CD14-positive monocyte (primary cell): ENCODE data around the gene TTC16. TPM values are rescaled to one million over a fixed set of nuclear protein-coding genes. Genes with fewer than 3 reads are reported as not detected.

Experiments used
- DNase-seq, 3 donors: peaks; one replicate each; pipeline ENCODE4 v3.0.0-alpha.2; 2011 to 2022
- H2AFZ ChIP-seq: 2 replicates; pipeline ENCODE4 v1.6.0; 2012; ENCODE audit warnings: mild to moderate bottlenecking, low read depth, low read length, inconsistent platforms; ENCODE audit not compliant: insufficient read depth, poor library complexity, severe bottlenecking
- H3K27ac ChIP-seq, 2 donors: 1 replicate in 1 of 2; 2 replicates in 1 of 2; pipeline ENCODE4 v1.5.1; 2012 to 2013; ENCODE audit warnings: low read length in 2 of 2, control low read depth in 1 of 2, inconsistent platforms in 1 of 2, low read depth in 1 of 2, mild to moderate bottlenecking in 1 of 2
- H3K27me3 ChIP-seq, 2 donors: one replicate each; pipeline versions ENCODE4 v1.6.0 to v1.6.1; 2011 to 2013; ENCODE audit warnings: low read length in 2 of 2; ENCODE audit not compliant: control insufficient read depth in 2 of 2, insufficient read depth in 2 of 2
- H3K36me3 ChIP-seq, 2 donors: replicated peaks in 1 of 2; 1 replicate in 1 of 2; 2 replicates in 1 of 2; pipeline versions ENCODE4 v1.5.1 to v1.6.1; 2012 to 2013; ENCODE audit warnings: low read length in 2 of 2, control low read depth in 1 of 2, inconsistent platforms in 1 of 2, mild to moderate bottlenecking in 1 of 2; ENCODE audit not compliant: insufficient read depth in 2 of 2, control insufficient read depth in 1 of 2
- H3K4me1 ChIP-seq, 2 donors: 1 replicate in 1 of 2; 2 replicates in 1 of 2; pipeline versions ENCODE4 v1.5.1 to v1.6.1; 2012 to 2013; ENCODE audit warnings: low read length in 2 of 2, control low read depth in 1 of 2, inconsistent platforms in 1 of 2, mild to moderate bottlenecking in 1 of 2, moderate library complexity in 1 of 2; ENCODE audit not compliant: insufficient read depth in 2 of 2, control insufficient read depth in 1 of 2
- H3K4me2 ChIP-seq: replicated peaks from 2 replicates; pipeline ENCODE3; 2012; ENCODE audit warnings: low read length, moderate library complexity, mild to moderate bottlenecking; ENCODE audit not compliant: poor library complexity, severe bottlenecking; ENCODE audit errors: extremely low read depth
- H3K4me3 ChIP-seq, 3 experiments: fragments of 200-600 bp in 1 of 3; sonication (generic) in 1 of 3; replicated peaks in 1 of 3; 1 replicate in 2 of 3; 2 replicates in 1 of 3; pipeline ENCODE4 v1.5.1; 2011 to 2013; ENCODE audit warnings: low read length in 3 of 3, mild to moderate bottlenecking in 3 of 3, control low read depth in 2 of 3, low read depth in 2 of 3, inconsistent platforms in 1 of 3, moderate library complexity in 1 of 3
- H3K79me2 ChIP-seq: 2 replicates; pipeline ENCODE4 v1.6.0; 2012; ENCODE audit warnings: mild to moderate bottlenecking, control low read depth, inconsistent platforms, low read length, moderate library complexity; ENCODE audit not compliant: insufficient read depth
- H3K9ac ChIP-seq: 2 replicates; pipeline ENCODE4 v1.6.0; 2017; ENCODE audit warnings: low read length, mild to moderate bottlenecking; ENCODE audit not compliant: insufficient read depth, poor library complexity, severe bottlenecking
- H3K9me3 ChIP-seq, 2 donors: replicated peaks in 1 of 2; 1 replicate in 1 of 2; 2 replicates in 1 of 2; pipeline versions ENCODE4 v1.5.1 to v1.6.1; 2012 to 2013; ENCODE audit warnings: low read length in 2 of 2, control low read depth in 1 of 2; ENCODE audit not compliant: control insufficient read depth in 1 of 2, insufficient read depth in 1 of 2
- H4K20me1 ChIP-seq: 2 replicates; pipeline ENCODE4 v1.6.0; 2012; ENCODE audit warnings: mild to moderate bottlenecking, low read length, control low read depth, moderate library complexity; ENCODE audit not compliant: insufficient read depth
- H3K27ac Mint-ChIP-seq, 7 donors: one replicate each; pipeline ENCODE4 v1.8.0; 2020; ENCODE audit warnings: mild to moderate bottlenecking in 7 of 7, mixed read lengths in 7 of 7, moderate library complexity in 6 of 7, inconsistent platforms in 2 of 7
- H3K27me3 Mint-ChIP-seq, 3 donors: one replicate each; pipeline ENCODE4 v1.8.0; 2021 to 2022; ENCODE audit warnings: low read depth in 3 of 3, mild to moderate bottlenecking in 3 of 3, mixed read lengths in 3 of 3, moderate library complexity in 3 of 3, inconsistent platforms in 1 of 3
- H3K36me3 Mint-ChIP-seq, 2 donors: one replicate each; pipeline ENCODE4 v1.8.0; 2020; ENCODE audit warnings: mixed read lengths in 2 of 2, inconsistent platforms in 1 of 2, mild to moderate bottlenecking in 1 of 2
- H3K4me1 Mint-ChIP-seq: one replicate; pipeline ENCODE4 v1.8.0; 2020; ENCODE audit warnings: mild to moderate bottlenecking, mixed read lengths
- H3K4me3 Mint-ChIP-seq, 2 donors: one replicate each; pipeline ENCODE4 v1.8.0; 2020; ENCODE audit warnings: mild to moderate bottlenecking in 2 of 2, mixed read lengths in 2 of 2, moderate library complexity in 1 of 2
- H3K9me3 Mint-ChIP-seq, 7 donors: one replicate each; pipeline ENCODE4 v1.8.0; 2020 to 2022; ENCODE audit warnings: mixed read lengths in 7 of 7, mild to moderate bottlenecking in 6 of 7, moderate library complexity in 6 of 7, inconsistent platforms in 2 of 7
- CTCF ChIP-seq: fragments of 200-600 bp; IDR thresholded peaks from one replicate; pipeline ENCODE4 v1.8.0; 2022; ENCODE audit warnings: antibody characterized with exemption, mild to moderate bottlenecking
- WGBS: methylation state at CpG from one replicate; pipeline ENCODE4 v1.1.5; 2013; ENCODE audit warnings: missing lambda C conversion rate; ENCODE audit not compliant: insufficient coverage; 5-methylcytosine and 5-hydroxymethylcytosine counted together
- intact Hi-C, 2 donors: fragments of 100-400 bp; cut with micrococcal nuclease; formaldehyde crosslinking; loops; one replicate each; pipeline versions ENCODE4 v1.15.0 to v1.15.1; 2023
- polyA plus RNA-seq, 3 donors: library from polyadenylated mRNA; depleted of rRNA in 1 of 3; unstranded in 2 of 3; stranded (reverse) in 1 of 3; fragments of 300-500 nt in 2 of 3; fragments of >200 nt in 1 of 3; fragmentation: Illumina TruSeq in 2 of 3; gene quantifications; 1 replicate in 2 of 3; 2 replicates in 1 of 3; pipeline ENCODE4 v1.2.3, GENCODE V29; 2012 to 2021

TTC16 gene
- polyA plus RNA-seq, 3 donors = 0.04 TPM; not detected in 2

GRCh38 chr9:127712371-127712770 is 3.5 kb upstream of the TTC16 start:
- Mint-ChIP-seq H3K4me3 (no peak overlapping the region), H3K4me1 (peaks cover 18% of the 10 kb centered on the region), H3K27me3 (peaks cover 11 to 27% (median 17%) of the 10 kb centered on the region in 3 donors), H3K9me3 (peaks cover 2 to 7% (median 5%) of the 10 kb centered on the region in 7 donors), H3K36me3 (peaks cover 2% of the 10 kb centered on the region in 2 donors), H3K27ac (no peak overlapping the region)
- DNase-seq = no peak
- Histone ChIP-seq H3K9me3 (peaks cover 0 to 2% of the 10 kb centered on the region in 2 donors), H2AFZ (no peak overlapping the region), H3K27ac (no peak overlapping the region), H4K20me1 (no peaks in the 10 kb centered on the region), H3K4me3 (no peak overlapping the region), H3K9ac (no peak overlapping the region), H3K79me2 (no peaks in the 10 kb centered on the region), H3K4me1 (peaks cover 19 to 28% of the 10 kb centered on the region in 2 donors), H3K4me2 (no peak overlapping the region), H3K36me3 (no peaks in the 10 kb centered on the region), H3K27me3 (peaks cover 0 to 2% of the 10 kb centered on the region in 2 donors)
- intact Hi-C loops = no loop called here
- no peak for TF ChIP-seq CTCF
- WGBS = 92% methylated on average over 10 of the region's 11 CpGs

GRCh38 chr9:127712867-127713266 is 3.0 kb upstream of the TTC16 start:
- no peak overlapping the region for H3K9ac ChIP-seq
- no peak for DNase-seq
- intact Hi-C loops = no loop called here
- H3K4me3 Mint-ChIP-seq = no peak overlapping the region
- H2AFZ ChIP-seq = no peak overlapping the region
- TF ChIP-seq CTCF = no peak
- peaks cover 2 to 7% (median 5%) of the 10 kb centered on the region in 7 donors for H3K9me3 Mint-ChIP-seq
- peaks cover 2% of the 10 kb centered on the region in 2 donors for H3K36me3 Mint-ChIP-seq
- no peak overlapping the region for H3K4me2 ChIP-seq
- H3K4me3 ChIP-seq = no peak overlapping the region
- H3K27me3 ChIP-seq = peaks cover 0 to 2% of the 10 kb centered on the region in 2 donors
- H3K79me2 ChIP-seq = no peaks in the 10 kb centered on the region
- H3K27me3 Mint-ChIP-seq = peaks cover 11 to 27% (median 17%) of the 10 kb centered on the region in 3 donors
- peaks cover 18% of the 10 kb centered on the region for H3K4me1 Mint-ChIP-seq
- H3K4me1 ChIP-seq = peaks cover 19 to 28% of the 10 kb centered on the region in 2 donors
- H3K27ac Mint-ChIP-seq = no peak overlapping the region
- whole genome bisulfite sequencing = 97% methylated on average over 7 of the region's 10 CpGs
- peaks cover 0 to 2% of the 10 kb centered on the region in 2 donors for H3K9me3 ChIP-seq
- no peaks in the 10 kb centered on the region for H4K20me1 ChIP-seq
- H3K36me3 ChIP-seq = no peaks in the 10 kb centered on the region
- no peak overlapping the region for H3K27ac ChIP-seq
